ENCODE measurements around the gene MTMR4.

The MTMR4 gene

DNA sequence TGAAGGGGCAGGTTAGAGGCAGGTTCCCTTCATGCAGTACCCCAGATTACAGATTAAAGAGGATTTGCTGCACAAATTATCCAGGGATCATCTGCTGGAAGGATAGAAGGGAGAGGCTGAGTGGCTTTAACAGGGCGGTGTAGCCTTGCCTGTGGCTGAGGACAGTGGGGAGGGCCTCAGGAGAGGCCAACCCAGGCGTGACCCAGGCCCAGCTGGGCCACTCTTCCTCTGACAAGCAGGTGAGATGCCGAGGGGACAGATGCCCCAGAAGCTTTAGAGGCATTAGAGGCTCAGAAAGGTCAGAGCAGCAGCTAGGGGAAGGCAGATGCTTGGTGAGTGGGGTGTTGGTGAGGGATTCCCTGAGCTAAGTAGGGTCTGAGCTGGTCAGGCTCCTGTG lies 18.1 kb upstream of the MTMR4 start:
- no peak for DNase-seq (ENCODE audit: low read depth)
- peak overlapping the region; percentile 57 for H3K4me3 ChIP-seq (ENCODE audit: low read length)
- TF ChIP-seq, protein P1, sequence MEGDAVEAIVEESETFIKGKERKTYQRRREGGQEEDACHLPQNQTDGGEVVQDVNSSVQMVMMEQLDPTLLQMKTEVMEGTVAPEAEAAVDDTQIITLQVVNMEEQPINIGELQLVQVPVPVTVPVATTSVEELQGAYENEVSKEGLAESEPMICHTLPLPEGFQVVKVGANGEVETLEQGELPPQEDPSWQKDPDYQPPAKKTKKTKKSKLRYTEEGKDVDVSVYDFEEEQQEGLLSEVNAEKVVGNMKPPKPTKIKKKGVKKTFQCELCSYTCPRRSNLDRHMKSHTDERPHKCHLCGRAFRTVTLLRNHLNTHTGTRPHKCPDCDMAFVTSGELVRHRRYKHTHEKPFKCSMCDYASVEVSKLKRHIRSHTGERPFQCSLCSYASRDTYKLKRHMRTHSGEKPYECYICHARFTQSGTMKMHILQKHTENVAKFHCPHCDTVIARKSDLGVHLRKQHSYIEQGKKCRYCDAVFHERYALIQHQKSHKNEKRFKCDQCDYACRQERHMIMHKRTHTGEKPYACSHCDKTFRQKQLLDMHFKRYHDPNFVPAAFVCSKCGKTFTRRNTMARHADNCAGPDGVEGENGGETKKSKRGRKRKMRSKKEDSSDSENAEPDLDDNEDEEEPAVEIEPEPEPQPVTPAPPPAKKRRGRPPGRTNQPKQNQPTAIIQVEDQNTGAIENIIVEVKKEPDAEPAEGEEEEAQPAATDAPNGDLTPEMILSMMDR (conservative IDR thresholded peaks at IDR 0.05; ENCODE audit: low read depth, low read length) = no peak

DNA sequence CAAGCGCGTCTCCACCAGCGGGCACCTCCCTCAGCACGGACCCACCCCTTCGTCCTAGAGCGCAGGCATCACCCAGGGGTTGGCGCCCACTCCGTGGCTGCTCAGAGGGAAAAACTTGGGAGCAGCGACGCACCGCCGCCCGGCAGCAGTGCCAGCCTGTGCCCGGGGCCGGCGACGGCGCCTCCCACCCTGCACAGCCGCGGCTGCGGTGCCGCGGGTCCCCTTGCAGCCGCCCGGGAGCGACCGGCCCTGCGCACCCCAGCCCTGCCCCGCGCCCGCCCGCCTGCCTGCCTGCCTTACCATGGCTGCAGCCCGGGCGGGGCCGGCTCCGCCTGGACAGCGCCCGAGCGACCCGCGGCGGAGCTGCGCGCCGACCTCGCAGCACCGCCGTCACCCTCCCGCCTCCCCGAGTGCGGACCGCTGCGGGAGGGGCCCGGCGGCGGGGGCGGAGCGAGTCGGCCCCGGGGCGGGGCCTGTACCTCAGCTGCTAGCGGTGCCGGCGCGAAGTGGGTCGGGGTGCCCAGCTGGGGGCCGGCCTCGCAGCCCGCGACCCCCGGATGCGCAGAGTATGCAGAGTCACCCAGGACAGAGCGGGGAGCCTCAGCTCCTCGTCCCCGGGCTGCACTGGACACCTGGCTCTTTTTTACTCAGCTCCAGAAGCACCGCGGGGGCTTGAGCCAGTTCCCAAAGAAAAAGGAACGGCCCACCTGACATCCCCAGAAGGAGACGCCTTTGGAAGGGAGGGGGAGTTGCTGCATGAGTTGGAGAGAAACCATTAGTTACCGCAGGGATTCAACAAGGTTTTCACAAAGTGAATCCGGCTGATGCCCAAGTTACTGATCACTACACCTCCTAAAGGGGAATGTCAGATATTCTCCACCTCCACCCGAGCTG lies 17.5 kb upstream of the MTMR4 start:
- no peak for DNase-seq (ENCODE audit: low read depth)
- TF ChIP-seq, protein P1 (conservative IDR thresholded peaks at IDR 0.05; ENCODE audit: low read depth, low read length) = no peak

DNA sequence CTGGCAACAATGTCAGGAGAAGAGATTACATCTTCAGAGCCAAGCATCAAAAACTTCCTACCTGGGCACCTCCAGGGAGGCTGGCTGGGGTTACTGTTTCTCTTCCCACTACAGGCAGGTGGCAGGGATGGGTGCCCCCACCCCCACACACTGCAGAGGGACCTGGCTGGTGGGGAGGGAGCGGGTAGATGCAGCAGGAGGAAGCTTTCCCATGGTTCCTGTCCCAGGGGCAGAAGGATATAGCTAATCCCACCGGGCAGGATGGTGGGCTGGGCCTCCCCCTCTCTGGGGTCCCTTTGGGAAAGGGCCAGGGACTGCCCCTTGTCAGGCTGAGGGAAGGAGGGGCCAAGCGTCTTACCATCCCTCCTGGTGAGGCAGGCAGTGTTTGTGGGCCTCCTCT lies 16.7 kb upstream of the MTMR4 start:
- no peak for DNase-seq (ENCODE audit: low read depth)
- H3K4me3 ChIP-seq (ENCODE audit: low read length) = peak overlapping the region; percentile 55

More for the DNA sequence above, 17.5 kb upstream of the MTMR4 start:
- peak overlapping the region; percentile 57 for H3K4me3 ChIP-seq (ENCODE audit: low read length)

DNA sequence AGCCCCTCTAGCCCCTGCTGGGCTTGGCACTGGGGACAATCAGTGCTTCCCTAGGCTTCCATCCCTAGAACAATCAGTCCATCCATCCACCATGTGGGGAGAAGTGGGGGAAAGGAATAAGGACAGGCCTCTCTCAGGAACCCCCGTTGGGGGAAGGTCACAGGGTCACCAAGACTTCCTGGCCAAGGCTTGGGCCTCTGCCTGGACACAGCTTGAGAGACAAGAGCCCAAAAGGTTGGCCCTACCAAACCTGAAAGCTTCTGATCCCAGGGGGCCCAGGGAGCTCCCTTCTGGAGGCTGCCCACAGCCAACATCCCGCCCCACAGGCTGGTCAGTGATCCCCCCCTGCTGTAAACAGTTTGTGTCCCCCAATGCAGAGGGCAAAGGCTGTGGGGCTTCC lies 16.2 kb upstream of the MTMR4 start:
- no peak overlapping the region for H3K4me3 ChIP-seq (ENCODE audit: low read length)
- DNase-seq (ENCODE audit: low read depth) = no peak
- TF ChIP-seq, protein P1 (conservative IDR thresholded peaks at IDR 0.05; ENCODE audit: low read depth, low read length) = no peak

More for the DNA sequence above, 16.7 kb upstream of the MTMR4 start:
- TF ChIP-seq, protein P1 (conservative IDR thresholded peaks at IDR 0.05; ENCODE audit: low read depth, low read length) = no peak

DNA sequence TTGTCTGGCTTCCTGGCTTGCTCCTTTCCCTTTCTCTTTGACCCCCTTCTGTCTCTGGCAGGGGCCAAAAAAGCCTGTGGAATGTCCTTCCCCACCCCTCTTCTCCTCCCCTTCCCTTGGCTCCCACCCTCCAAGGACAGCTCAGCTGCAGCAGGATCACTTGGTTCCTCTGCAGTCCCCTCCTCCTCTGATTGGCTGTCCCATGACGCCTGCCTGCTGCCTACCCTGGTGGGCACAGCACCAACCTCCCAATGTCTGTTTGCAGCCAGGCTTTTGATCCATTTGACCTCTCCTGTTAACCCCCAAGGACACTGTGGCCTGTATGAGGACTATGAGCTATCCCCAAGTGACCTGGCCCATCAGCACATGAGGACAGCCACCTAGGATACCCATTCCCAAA lies 14.8 kb upstream of the MTMR4 start:
- no peak overlapping the region for H3K4me3 ChIP-seq (ENCODE audit: low read length)
- no peak for DNase-seq (ENCODE audit: low read depth)
- TF ChIP-seq, protein P1 (conservative IDR thresholded peaks at IDR 0.05; ENCODE audit: low read depth, low read length) = no peak

DNA sequence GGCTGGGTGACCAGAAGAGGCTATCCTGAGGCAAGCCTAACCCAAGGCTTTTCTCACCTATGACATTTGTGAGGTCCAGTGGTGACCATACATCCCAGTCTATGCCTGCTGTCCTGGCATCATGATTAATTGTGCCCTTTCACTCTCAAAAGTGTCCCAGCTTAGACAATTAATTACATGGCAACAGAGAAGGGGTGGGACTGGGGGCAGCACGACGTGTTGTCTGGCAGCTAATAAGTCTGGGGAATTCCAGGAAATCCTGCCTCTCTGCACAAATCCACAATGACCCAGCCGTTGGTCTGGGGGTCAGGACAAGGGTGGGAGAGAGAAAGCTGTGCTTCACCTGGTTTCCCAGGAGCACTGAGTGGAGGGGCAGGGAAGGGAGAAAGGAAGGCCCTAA lies 14.0 kb upstream of the MTMR4 start:
- peak; percentile 43 for DNase-seq (ENCODE audit: low read depth)
- TF ChIP-seq, protein P1 (conservative IDR thresholded peaks at IDR 0.05; ENCODE audit: low read depth, low read length) = no peak

DNA sequence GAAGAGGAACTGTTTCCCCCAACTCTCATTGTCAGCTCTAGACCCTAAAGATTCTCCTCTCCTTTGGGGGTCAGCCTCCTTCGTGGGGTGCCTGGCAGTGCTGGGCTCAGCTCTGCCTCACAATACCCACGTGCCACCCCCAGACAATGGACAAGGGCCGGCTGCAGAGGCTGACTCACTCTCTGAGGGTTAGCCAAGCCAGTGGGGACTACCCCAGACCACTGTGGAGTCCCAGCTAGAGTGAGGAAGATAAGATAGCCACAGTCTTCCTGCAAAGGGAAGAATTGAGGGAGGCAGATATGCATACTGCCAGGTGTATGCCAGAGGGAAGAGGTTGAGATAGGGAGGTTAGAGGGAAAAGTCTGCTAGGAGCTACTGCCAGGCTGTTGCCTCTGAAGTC lies 13.5 kb upstream of the MTMR4 start:
- peak; percentile 38 for DNase-seq (ENCODE audit: low read depth)
- TF ChIP-seq, protein P1 (conservative IDR thresholded peaks at IDR 0.05; ENCODE audit: low read depth, low read length) = no peak
- H3K4me3 ChIP-seq (ENCODE audit: low read length) = no peak overlapping the region

More for the DNA sequence above, 14.0 kb upstream of the MTMR4 start:
- no peak overlapping the region for H3K4me3 ChIP-seq (ENCODE audit: low read length)

Data from retinal pigment epithelial cell (primary cell).